DOHH2 (cell line): ENCODE data around the gene RTCB.

Experiments used
- H3F3A ChIP-seq: fragments of 200-600 bp; sonication (generic), shearing (Covaris generic); 2 replicates; pipeline ENCODE4 v1.6.0; 2016; ENCODE audit warnings: antibody characterized with exemption, mild to moderate bottlenecking; ENCODE audit not compliant: control insufficient read depth, insufficient read depth
- H3K27ac ChIP-seq: fragments of 200-600 bp; sonication (generic); 2 replicates; pipeline ENCODE4 v1.5.1; 2014; ENCODE audit warnings: low read depth, mild to moderate bottlenecking, low read length, moderate library complexity
- H3K27me3 ChIP-seq: fragments of 200-600 bp; sonication (generic); 2 replicates; pipeline ENCODE4 v1.6.1; 2014; ENCODE audit warnings: mild to moderate bottlenecking, low read length, mixed read lengths; ENCODE audit not compliant: control insufficient read depth
- H3K36me3 ChIP-seq: fragments of 200-600 bp; sonication (generic); 2 replicates; pipeline ENCODE4 v1.6.1; 2014; ENCODE audit warnings: mild to moderate bottlenecking, low read length, moderate library complexity, mixed read lengths; ENCODE audit not compliant: control insufficient read depth
- H3K4me1 ChIP-seq: fragments of 200-600 bp; sonication (generic); 2 replicates; pipeline ENCODE4 v1.6.1; 2014; ENCODE audit warnings: mild to moderate bottlenecking, low read length, mixed read lengths; ENCODE audit not compliant: control insufficient read depth
- H3K4me2 ChIP-seq: fragments of 200-600 bp; sonication (generic); 2 replicates; pipeline ENCODE4 v1.6.0; 2014; ENCODE audit warnings: mild to moderate bottlenecking, low read length, moderate library complexity
- H3K4me3 ChIP-seq: fragments of 200-600 bp; sonication (generic); 2 replicates; pipeline ENCODE4 v1.5.1; 2014; ENCODE audit warnings: mild to moderate bottlenecking, low read length, mixed read lengths
- H3K79me2 ChIP-seq: fragments of 200-600 bp; sonication (generic); 2 replicates; pipeline ENCODE4 v1.6.1; 2014; ENCODE audit warnings: mild to moderate bottlenecking, low read length, mixed read lengths; ENCODE audit not compliant: control insufficient read depth
- H3K9me2 ChIP-seq: fragments of 200-600 bp; sonication (generic); replicated peaks from 2 replicates; pipeline ENCODE4 v1.6.1; 2014; ENCODE audit warnings: mild to moderate bottlenecking, low read length, mixed read lengths; ENCODE audit not compliant: control insufficient read depth
- H3K9me3 ChIP-seq: fragments of 200-600 bp; sonication (generic); 2 replicates; pipeline ENCODE4 v1.6.1; 2014; ENCODE audit warnings: antibody characterized with exemption, low read length, mixed read lengths; ENCODE audit not compliant: control insufficient read depth, insufficient read depth
- H4K20me1 ChIP-seq: fragments of 200-600 bp; sonication (generic); 2 replicates; pipeline ENCODE4 v1.6.0; 2014; ENCODE audit warnings: low read depth, mild to moderate bottlenecking, antibody characterized with exemption, low read length, moderate library complexity; ENCODE audit not compliant: control insufficient read depth, insufficient read depth
- CTCF ChIP-seq: fragments of 200-600 bp; sonication (generic); IDR thresholded peaks from one replicate; pipeline ENCODE4 v1.5.1; 2014; ENCODE audit warnings: antibody characterized with exemption, mild to moderate bottlenecking, low read depth, low read length; ENCODE audit not compliant: poor library complexity, severe bottlenecking
- EZH2phosphoT487 ChIP-seq: fragments of 200-600 bp; sonication (generic); IDR thresholded peaks from 2 replicates; pipeline ENCODE4 v1.6.1; 2017; ENCODE audit warnings: borderline replicate concordance, mild to moderate bottlenecking, antibody characterized with exemption, low read length, moderate library complexity, mixed read lengths

RTCB gene

GRCh38 chr22:32355760-32356159 lies 56.3 kb downstream of the RTCB start:
- Histone ChIP-seq H3K27me3 (no peaks in the 10 kb centered on the region), H4K20me1 (no peaks in the 10 kb centered on the region), H3F3A (no peaks in the 10 kb centered on the region), H3K27ac (no peak overlapping the region), H3K4me2 (no peak overlapping the region), H3K4me1 (no peaks in the 10 kb centered on the region), H3K4me3 (no peak overlapping the region), H3K9me3 (no peaks in the 10 kb centered on the region), H3K79me2 (no peaks in the 10 kb centered on the region), H3K9me2 (no peaks in the 10 kb centered on the region), H3K36me3 (no peaks in the 10 kb centered on the region)
- TF ChIP-seq EZH2phosphoT487, result no peak
- no peak for TF ChIP-seq CTCF

GRCh38 chr22:32354360-32355351 lies 57.4 kb downstream of the RTCB start:
- no peaks in the 10 kb centered on the region for H3K9me3 ChIP-seq
- no peak overlapping the region for H3K4me2 ChIP-seq
- no peaks in the 10 kb centered on the region for H3K27me3 ChIP-seq
- H3K4me1 ChIP-seq, result no peaks in the 10 kb centered on the region
- H4K20me1 ChIP-seq, result no peaks in the 10 kb centered on the region
- H3F3A ChIP-seq, result no peaks in the 10 kb centered on the region
- TF ChIP-seq EZH2phosphoT487, result no peak
- TF ChIP-seq CTCF, result no peak
- H3K79me2 ChIP-seq, result no peaks in the 10 kb centered on the region
- H3K36me3 ChIP-seq, result no peaks in the 10 kb centered on the region
- no peak overlapping the region for H3K27ac ChIP-seq
- H3K4me3 ChIP-seq, result no peak overlapping the region
- no peaks in the 10 kb centered on the region for H3K9me2 ChIP-seq

- Histone ChIP-seq H4K20me1 (no peaks in the 10 kb centered on the region), H3K4me1 (no peaks in the 10 kb centered on the region), H3F3A (no peaks in the 10 kb centered on the region), H3K36me3 (no peaks in the 10 kb centered on the region), H3K9me3 (no peaks in the 10 kb centered on the region), H3K27me3 (no peaks in the 10 kb centered on the region), H3K4me2 (no peak overlapping the region), H3K4me3 (no peak overlapping the region), H3K27ac (no peak overlapping the region), H3K9me2 (no peaks in the 10 kb centered on the region), H3K79me2 (no peaks in the 10 kb centered on the region)
- TF ChIP-seq CTCF (no peak), EZH2phosphoT487 (no peak)
Observed at GRCh38 chr22:32353840-32354239, 58.2 kb downstream of the RTCB start.
